Tibial nerve (tissue), 4 donors: ENCODE data around the gene LSM7.

ENCODE experiments used
- EP300 ChIP-seq, 2 donors: sonication (generic); formaldehyde crosslinking; IDR thresholded peaks; one replicate each; pipeline ENCODE4 v1.6.1; 2017; ENCODE audit warnings: antibody characterized with exemption in 2 of 2, mild to moderate bottlenecking in 1 of 2
- POLR2A ChIP-seq, 2 donors: fragments of 450-650 bp; IDR thresholded peaks; one replicate each; pipeline ENCODE4 v1.6.1; 2017; ENCODE audit warnings: antibody characterized with exemption in 2 of 2, mild to moderate bottlenecking in 2 of 2, moderate library complexity in 2 of 2
- TF ChIP-seq, protein P1 (sequence below), 5 experiments: fragments of 200-600 bp in 3 of 5; fragments of 450-650 bp in 2 of 5; sonication (generic) in 3 of 5; IDR thresholded peaks; one replicate each; pipeline ENCODE4 v1.5.1; 2016 to 2019; ENCODE audit warnings: antibody characterized with exemption in 5 of 5, mild to moderate bottlenecking in 3 of 5, moderate library complexity in 2 of 5

DNA sequence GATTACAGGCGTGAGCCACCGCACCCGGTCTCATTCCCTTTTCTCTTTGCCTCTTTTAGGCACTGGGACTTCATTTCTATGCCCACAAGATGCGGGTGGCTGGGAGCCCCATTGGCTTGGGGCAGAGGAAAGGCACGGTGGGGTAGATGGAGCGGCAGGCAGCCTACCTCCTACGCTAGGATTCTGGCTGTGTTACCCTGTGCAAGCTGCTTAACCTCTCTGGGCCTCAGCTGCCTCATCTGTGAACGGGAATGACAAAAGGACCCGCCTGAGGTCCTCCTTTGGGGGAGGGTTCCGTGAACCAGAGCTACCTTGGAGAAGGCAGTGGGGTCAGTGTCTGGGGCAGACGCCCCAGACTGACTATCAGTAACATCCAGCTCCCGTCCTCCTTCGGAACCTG lies 11.1 kb downstream of the LSM7 start:
- no peak for TF ChIP-seq POLR2A (IDR thresholded peaks at IDR 0.05)
- TF ChIP-seq, protein P1, sequence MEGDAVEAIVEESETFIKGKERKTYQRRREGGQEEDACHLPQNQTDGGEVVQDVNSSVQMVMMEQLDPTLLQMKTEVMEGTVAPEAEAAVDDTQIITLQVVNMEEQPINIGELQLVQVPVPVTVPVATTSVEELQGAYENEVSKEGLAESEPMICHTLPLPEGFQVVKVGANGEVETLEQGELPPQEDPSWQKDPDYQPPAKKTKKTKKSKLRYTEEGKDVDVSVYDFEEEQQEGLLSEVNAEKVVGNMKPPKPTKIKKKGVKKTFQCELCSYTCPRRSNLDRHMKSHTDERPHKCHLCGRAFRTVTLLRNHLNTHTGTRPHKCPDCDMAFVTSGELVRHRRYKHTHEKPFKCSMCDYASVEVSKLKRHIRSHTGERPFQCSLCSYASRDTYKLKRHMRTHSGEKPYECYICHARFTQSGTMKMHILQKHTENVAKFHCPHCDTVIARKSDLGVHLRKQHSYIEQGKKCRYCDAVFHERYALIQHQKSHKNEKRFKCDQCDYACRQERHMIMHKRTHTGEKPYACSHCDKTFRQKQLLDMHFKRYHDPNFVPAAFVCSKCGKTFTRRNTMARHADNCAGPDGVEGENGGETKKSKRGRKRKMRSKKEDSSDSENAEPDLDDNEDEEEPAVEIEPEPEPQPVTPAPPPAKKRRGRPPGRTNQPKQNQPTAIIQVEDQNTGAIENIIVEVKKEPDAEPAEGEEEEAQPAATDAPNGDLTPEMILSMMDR (IDR thresholded peaks at IDR 0.05), result no peak
- no peak for TF ChIP-seq EP300 (IDR thresholded peaks at IDR 0.05)
